GM21515 (cell line): ENCODE data around the gene NNT.
A peak's percentile ranks its signal among the peaks of the same experiment; 100 is the strongest.
"Not testable (repeated sequence)": the region's sequence is repeated elsewhere in the genome, so short reads cannot be mapped to it uniquely, and the experiment has no call there.

Experiments used
- ATAC-seq: cut with Tn5 transposase; IDR thresholded peaks from one replicate; pipeline ENCODE4 v1.9.1; 2021; ENCODE audit not compliant: unreplicated experiment

NNT gene

GRCh38 chr5:43582082-43583005 is 20.6 kb upstream of the NNT start:
- no peak for ATAC-seq

- no peak for ATAC-seq
Observed at GRCh38 chr5:43583724-43584123, 19.3 kb upstream of the NNT start.

- no peak for ATAC-seq
Observed at GRCh38 chr5:43584166-43584699, 18.7 kb upstream of the NNT start.

GRCh38 chr5:43588842-43589241 is 14.1 kb upstream of the NNT start:
- no peak for ATAC-seq

- ATAC-seq = no peak
Observed at GRCh38 chr5:43589310-43589709, 13.7 kb upstream of the NNT start.

GRCh38 chr5:43590700-43591099 is 12.3 kb upstream of the NNT start:
- no peak for ATAC-seq

GRCh38 chr5:43592363-43592762 is 10.6 kb upstream of the NNT start:
- ATAC-seq = no peak

GRCh38 chr5:43598927-43599326 is 4.1 kb upstream of the NNT start:
- not testable (repeated sequence) for ATAC-seq

GRCh38 chr5:43601454-43602260 is 1.3 kb upstream of the NNT start:
- ATAC-seq = no peak

- ATAC-seq = peak; percentile 46
Observed at GRCh38 chr5:43603344-43604217, 601 bp downstream of the NNT start.

GRCh38 chr5:43604699-43605098 is 1.7 kb downstream of the NNT start:
- no peak for ATAC-seq

- ATAC-seq = no peak
Observed at GRCh38 chr5:43606351-43606750, 3.4 kb downstream of the NNT start.

- ATAC-seq = no peak
Observed at GRCh38 chr5:43608406-43608805, 5.4 kb downstream of the NNT start.

GRCh38 chr5:43609752-43610151 is 6.8 kb downstream of the NNT start:
- ATAC-seq = peak; percentile 83

GRCh38 chr5:43613370-43613769 is 10.4 kb downstream of the NNT start:
- ATAC-seq = no peak

GRCh38 chr5:43615445-43616184 is 12.6 kb downstream of the NNT start:
- no peak for ATAC-seq

- ATAC-seq = no peak
Observed at GRCh38 chr5:43616535-43616934, 13.6 kb downstream of the NNT start.

- ATAC-seq = no peak
Observed at GRCh38 chr5:43619380-43619779, 16.4 kb downstream of the NNT start.

- no peak for ATAC-seq
Observed at GRCh38 chr5:43619911-43620310, 16.9 kb downstream of the NNT start.

- ATAC-seq = no peak
Observed at GRCh38 chr5:43620944-43621505, 18.0 kb downstream of the NNT start.
